ENCODE measurements around the gene CAMK2D. TPM values are rescaled to one million over a fixed set of nuclear protein-coding genes. Genes with fewer than 3 reads are reported as not detected.

CAMK2D gene
- total and polyA plus RNA-seq, 2 donors from 2014 or later: 9.1 to 34.7 TPM

GRCh38 chr4:113405874-113406722 lies 355.4 kb downstream of the CAMK2D start:
- Histone ChIP-seq H3K4me3 (ENCODE audit: low read length in 3 of 3) (no peak overlapping the region), H3K36me3 (ENCODE audit: control insufficient read depth in 2 of 3, insufficient read depth in 3 of 3, low read length in 3 of 3) (no peaks in the 10 kb centered on the region), H3K27me3 (ENCODE audit: control insufficient read depth, insufficient read depth, low read length) (no peaks in the 10 kb centered on the region), H3K27ac (ENCODE audit: low read depth in 2 of 2, low read length in 2 of 2) (no peak overlapping the region), H3K9ac (ENCODE audit: low read length in 3 of 3) (no peak overlapping the region), H3K9me3 (ENCODE audit: control insufficient read depth in 2 of 3, insufficient read depth in 1 of 3, low read length in 3 of 3) (no peaks in the 10 kb centered on the region), H3K4me1 (ENCODE audit: control insufficient read depth in 2 of 3, insufficient read depth in 2 of 3, low read depth in 1 of 3, low read length in 3 of 3) (no peaks in the 10 kb centered on the region)
- FAIRE-seq (no peak), DNase-seq (no peak)
- intact Hi-C loops (cut with DNase I): no loop called here
- TF ChIP-seq, protein P1, sequence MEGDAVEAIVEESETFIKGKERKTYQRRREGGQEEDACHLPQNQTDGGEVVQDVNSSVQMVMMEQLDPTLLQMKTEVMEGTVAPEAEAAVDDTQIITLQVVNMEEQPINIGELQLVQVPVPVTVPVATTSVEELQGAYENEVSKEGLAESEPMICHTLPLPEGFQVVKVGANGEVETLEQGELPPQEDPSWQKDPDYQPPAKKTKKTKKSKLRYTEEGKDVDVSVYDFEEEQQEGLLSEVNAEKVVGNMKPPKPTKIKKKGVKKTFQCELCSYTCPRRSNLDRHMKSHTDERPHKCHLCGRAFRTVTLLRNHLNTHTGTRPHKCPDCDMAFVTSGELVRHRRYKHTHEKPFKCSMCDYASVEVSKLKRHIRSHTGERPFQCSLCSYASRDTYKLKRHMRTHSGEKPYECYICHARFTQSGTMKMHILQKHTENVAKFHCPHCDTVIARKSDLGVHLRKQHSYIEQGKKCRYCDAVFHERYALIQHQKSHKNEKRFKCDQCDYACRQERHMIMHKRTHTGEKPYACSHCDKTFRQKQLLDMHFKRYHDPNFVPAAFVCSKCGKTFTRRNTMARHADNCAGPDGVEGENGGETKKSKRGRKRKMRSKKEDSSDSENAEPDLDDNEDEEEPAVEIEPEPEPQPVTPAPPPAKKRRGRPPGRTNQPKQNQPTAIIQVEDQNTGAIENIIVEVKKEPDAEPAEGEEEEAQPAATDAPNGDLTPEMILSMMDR (IDR thresholded peaks at IDR 0.05; ENCODE audit: borderline replicate concordance, extremely low read depth, insufficient read depth): no peak

DNA sequence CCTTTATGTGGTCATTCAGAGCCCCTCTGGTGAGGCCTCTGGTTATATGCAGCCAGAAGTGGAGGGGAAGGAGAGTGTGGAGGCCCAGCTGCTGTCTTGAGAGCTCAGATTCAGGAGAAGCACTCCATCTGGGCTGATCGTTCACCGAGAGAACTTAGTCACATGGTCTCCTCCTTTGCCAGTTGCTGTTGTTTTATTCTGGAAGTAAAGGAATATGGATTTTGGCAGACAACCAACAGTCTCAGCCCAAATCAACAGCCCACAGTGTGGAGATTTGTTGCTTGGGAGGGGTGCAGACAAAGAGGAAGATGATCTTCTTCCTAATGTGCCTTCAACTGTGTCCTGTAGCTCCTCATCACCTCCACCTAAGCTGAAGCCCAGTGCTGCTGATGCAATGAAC lies 356.7 kb downstream of the CAMK2D start:
- H3K9ac ChIP-seq (ENCODE audit: low read length in 3 of 3): no peak overlapping the region
- H3K36me3 ChIP-seq (ENCODE audit: control insufficient read depth in 2 of 3, insufficient read depth in 3 of 3, low read length in 3 of 3): no peaks in the 10 kb centered on the region
- no peak for FAIRE-seq
- no peaks in the 10 kb centered on the region for H3K4me1 ChIP-seq (ENCODE audit: control insufficient read depth in 2 of 3, insufficient read depth in 2 of 3, low read depth in 1 of 3, low read length in 3 of 3)
- intact Hi-C loops (cut with DNase I): no loop called here
- no peaks in the 10 kb centered on the region for H3K9me3 ChIP-seq (ENCODE audit: control insufficient read depth in 2 of 3, insufficient read depth in 1 of 3, low read length in 3 of 3)
- peak in 3 of 5 donors; percentile 25 to 88 (median 50) for DNase-seq
- H3K27me3 ChIP-seq (ENCODE audit: control insufficient read depth, insufficient read depth, low read length): no peaks in the 10 kb centered on the region
- no peak overlapping the region for H3K4me3 ChIP-seq (ENCODE audit: low read length in 3 of 3)
- TF ChIP-seq, protein P1 (IDR thresholded peaks at IDR 0.05; ENCODE audit: borderline replicate concordance, extremely low read depth, insufficient read depth): no peak
- no peak overlapping the region for H3K27ac ChIP-seq (ENCODE audit: low read depth in 2 of 2, low read length in 2 of 2)

- no peaks in the 10 kb centered on the region for H3K4me1 ChIP-seq (ENCODE audit: control insufficient read depth in 2 of 3, insufficient read depth in 2 of 3, low read depth in 1 of 3, low read length in 3 of 3)
- no peak for FAIRE-seq
- TF ChIP-seq, protein P1 (IDR thresholded peaks at IDR 0.05; ENCODE audit: borderline replicate concordance, extremely low read depth, insufficient read depth): no peak
- H3K4me3 ChIP-seq (ENCODE audit: low read length in 3 of 3): no peak overlapping the region
- H3K36me3 ChIP-seq (ENCODE audit: control insufficient read depth in 2 of 3, insufficient read depth in 3 of 3, low read length in 3 of 3): no peaks in the 10 kb centered on the region
- no peaks in the 10 kb centered on the region for H3K9me3 ChIP-seq (ENCODE audit: control insufficient read depth in 2 of 3, insufficient read depth in 1 of 3, low read length in 3 of 3)
- no peaks in the 10 kb centered on the region for H3K27me3 ChIP-seq (ENCODE audit: control insufficient read depth, insufficient read depth, low read length)
- DNase-seq: no peak
- intact Hi-C loops (cut with DNase I): no loop called here
- no peak overlapping the region for H3K9ac ChIP-seq (ENCODE audit: low read length in 3 of 3)
- no peak overlapping the region for H3K27ac ChIP-seq (ENCODE audit: low read depth in 2 of 2, low read length in 2 of 2)
These were observed 357.4 kb downstream of the CAMK2D start for GRCh38 chr4:113404167-113404571.

Other genes starting within 250 kb of the CAMK2D start
- gene ARSJ, start 217.9 kb upstream of the CAMK2D start, total RNA-seq: 16.7 TPM
- 3.6 TPM for gene ARSJ, start 217.9 kb upstream of the CAMK2D start, polyA plus RNA-seq (ENCODE audit: insufficient read depth, low read depth, low replicate concordance)